ENCODE measurements around the gene NTN1. TPM values are rescaled to one million over a fixed set of nuclear protein-coding genes. Genes with fewer than 3 reads are reported as not detected.

The NTN1 gene
- total RNA-seq, 1 experiment from 2014 or later = 4.2 TPM

GRCh38 chr17:9007052-9007714 lies 14.1 kb upstream of the NTN1 start:
- no peak for TF ChIP-seq ZNF274 (IDR thresholded peaks at IDR 0.05; ENCODE audit: low read depth, low read length)
- TF ChIP-seq RAD21 (IDR thresholded peaks at IDR 0.05; ENCODE audit: low read depth) = no peak
- no peak for TF ChIP-seq POLR2A (IDR thresholded peaks at IDR 0.05; ENCODE audit: borderline replicate concordance, extremely low read depth, insufficient read depth, insufficient read length)
- no peak for TF ChIP-seq SP1 (IDR thresholded peaks at IDR 0.05; ENCODE audit: low read depth)
- TF ChIP-seq SIN3A (IDR thresholded peaks at IDR 0.05; ENCODE audit: low read depth) = no peak
- no peak for TF ChIP-seq EGR1 (IDR thresholded peaks at IDR 0.05; ENCODE audit: low read depth)
- no peak for TF ChIP-seq POLR2AphosphoS5 (IDR thresholded peaks at IDR 0.05; ENCODE audit: low read depth, low read length)
- TF ChIP-seq EZH2phosphoT487 (IDR thresholded peaks at IDR 0.05; ENCODE audit: borderline replicate concordance) = no peak
- no peak overlapping the region for H3K9ac ChIP-seq (ENCODE audit: low read length)
- intact Hi-C loops (cut with micrococcal nuclease) = no loop called here

DNA sequence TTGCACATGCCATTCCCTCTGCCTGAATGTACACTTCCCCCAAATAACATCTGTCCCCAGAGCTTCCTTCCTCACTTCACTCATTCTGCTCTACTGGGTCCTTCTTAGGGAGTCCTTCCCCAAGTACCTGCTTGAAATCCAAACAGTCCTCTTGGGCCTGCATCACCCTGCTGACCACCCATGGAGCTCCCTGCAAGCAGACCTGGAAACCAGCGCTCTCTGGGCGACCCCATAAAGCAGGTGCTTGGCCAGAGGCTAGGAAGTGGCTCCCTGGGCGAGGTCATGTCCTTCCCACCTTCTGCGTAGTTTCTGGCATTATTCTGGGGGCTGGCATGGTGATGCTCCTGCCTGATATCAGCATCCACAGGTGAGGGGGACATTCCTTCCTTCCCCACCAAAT lies 12.2 kb upstream of the NTN1 start:
- BruUV-seq (replicated peaks) = no TSS peak
- no peak overlapping the region for H2AFZ ChIP-seq (ENCODE audit: low read depth, low read length, poor library complexity, severe bottlenecking)
- no peak for ATAC-seq
- DNase-seq (ENCODE audit: low read depth, low spot score) = no peak
- no peaks in the 10 kb centered on the region for H4K20me1 ChIP-seq (ENCODE audit: insufficient read depth)
- H3K27me3 ChIP-seq (ENCODE audit: insufficient read depth, low read length) = peaks cover 11% of the 10 kb centered on the region; the same call in 1 of the 2 replicates
- H3K9ac ChIP-seq (ENCODE audit: low read length) = no peak overlapping the region
- ChIA-PET CTCF (no interaction called here), RAD21 (ENCODE audit: low non-redundant PET in 1 of 2, low total read pairs in 2 of 2, uncharacterized antibody in 2 of 2, unreplicated experiment in 2 of 2) (no interaction called here), POLR2A (no interaction called here)
- intact Hi-C loops (cut with micrococcal nuclease) = no loop called here
- no peak overlapping the region for H3K4me3 ChIP-seq (replicated peaks in 1 of 2; ENCODE audit: low read depth in 1 of 2, low read length in 2 of 2)
- H3K4me2 ChIP-seq (ENCODE audit: low read length) = no peak overlapping the region
- no peaks in the 10 kb centered on the region for H3K9me3 ChIP-seq (ENCODE audit: control insufficient read depth in 1 of 2, insufficient read depth in 1 of 2, low read depth in 1 of 2, low read length in 2 of 2)
- H3K4me1 ChIP-seq (ENCODE audit: control insufficient read depth in 1 of 2, insufficient read depth in 2 of 2, low read length in 2 of 2) = no peaks in the 10 kb centered on the region
- no peaks in the 10 kb centered on the region for H3K79me2 ChIP-seq (ENCODE audit: insufficient read depth, low read length)
- no peaks in the 10 kb centered on the region for H3K9me2 ChIP-seq (ENCODE audit: insufficient read depth)
- no peaks in the 10 kb centered on the region for H3K36me3 ChIP-seq (ENCODE audit: control insufficient read depth in 1 of 2, insufficient read depth in 2 of 2, low read length in 2 of 2)
- H3K27ac ChIP-seq (ENCODE audit: low read depth, low read length) = no peak overlapping the region
- TF ChIP-seq EZH2 (IDR thresholded peaks at IDR 0.05) (no peak), POLR2AphosphoS5 (IDR thresholded peaks at IDR 0.05; ENCODE audit: low read depth, low read length) (no peak), EZH2phosphoT487 (IDR thresholded peaks at IDR 0.05; ENCODE audit: borderline replicate concordance) (no peak), RAD21 (IDR thresholded peaks at IDR 0.05; ENCODE audit: low read depth) (no peak), ZBTB33 (IDR thresholded peaks at IDR 0.05; ENCODE audit: extremely low read depth, insufficient replicate concordance, low read length) (no peak), TCF7L2 (IDR thresholded peaks at IDR 0.05; ENCODE audit: borderline replicate concordance, extremely low read depth, insufficient read depth, insufficient read length) (no peak), EGR1 (IDR thresholded peaks at IDR 0.05; ENCODE audit: low read depth) (no peak), POLR2A (IDR thresholded peaks at IDR 0.05; ENCODE audit: borderline replicate concordance, extremely low read depth, insufficient read depth, insufficient read length) (no peak), SRF (IDR thresholded peaks at IDR 0.05; ENCODE audit: low read depth) (no peak), CBX3 (IDR thresholded peaks at IDR 0.05; ENCODE audit: low read depth) (no peak), CEBPB (IDR thresholded peaks at IDR 0.05; ENCODE audit: low read depth) (no peak), YY1 (IDR thresholded peaks at IDR 0.05; ENCODE audit: extremely low read depth, insufficient replicate concordance, low read depth, low read length) (no peak), SIN3A (IDR thresholded peaks at IDR 0.05; ENCODE audit: low read depth) (no peak)
- TF ChIP-seq, protein P1, sequence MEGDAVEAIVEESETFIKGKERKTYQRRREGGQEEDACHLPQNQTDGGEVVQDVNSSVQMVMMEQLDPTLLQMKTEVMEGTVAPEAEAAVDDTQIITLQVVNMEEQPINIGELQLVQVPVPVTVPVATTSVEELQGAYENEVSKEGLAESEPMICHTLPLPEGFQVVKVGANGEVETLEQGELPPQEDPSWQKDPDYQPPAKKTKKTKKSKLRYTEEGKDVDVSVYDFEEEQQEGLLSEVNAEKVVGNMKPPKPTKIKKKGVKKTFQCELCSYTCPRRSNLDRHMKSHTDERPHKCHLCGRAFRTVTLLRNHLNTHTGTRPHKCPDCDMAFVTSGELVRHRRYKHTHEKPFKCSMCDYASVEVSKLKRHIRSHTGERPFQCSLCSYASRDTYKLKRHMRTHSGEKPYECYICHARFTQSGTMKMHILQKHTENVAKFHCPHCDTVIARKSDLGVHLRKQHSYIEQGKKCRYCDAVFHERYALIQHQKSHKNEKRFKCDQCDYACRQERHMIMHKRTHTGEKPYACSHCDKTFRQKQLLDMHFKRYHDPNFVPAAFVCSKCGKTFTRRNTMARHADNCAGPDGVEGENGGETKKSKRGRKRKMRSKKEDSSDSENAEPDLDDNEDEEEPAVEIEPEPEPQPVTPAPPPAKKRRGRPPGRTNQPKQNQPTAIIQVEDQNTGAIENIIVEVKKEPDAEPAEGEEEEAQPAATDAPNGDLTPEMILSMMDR (IDR thresholded peaks at IDR 0.05 in 2 of 3, conservative IDR thresholded peaks at IDR 0.05 in 1 of 3; ENCODE audit: borderline replicate concordance in 1 of 3, insufficient read depth in 1 of 3, low read depth in 2 of 3, low read length in 2 of 3) = no peak

More at GRCh38 chr17:9007052-9007714, 14.1 kb upstream of the NTN1 start:
- no peaks in the 10 kb centered on the region for H3K79me2 ChIP-seq (ENCODE audit: insufficient read depth, low read length)
- no peaks in the 10 kb centered on the region for H3K36me3 ChIP-seq (ENCODE audit: control insufficient read depth in 1 of 2, insufficient read depth in 2 of 2, low read length in 2 of 2)
- DNase-seq (ENCODE audit: low read depth, low spot score) (no peak), ATAC-seq (no peak)
- ChIA-PET CTCF (no interaction called here), RAD21 (ENCODE audit: low non-redundant PET in 1 of 2, low total read pairs in 2 of 2, uncharacterized antibody in 2 of 2, unreplicated experiment in 2 of 2) (no interaction called here), POLR2A (no interaction called here)
- H3K27ac ChIP-seq (ENCODE audit: low read depth, low read length) = no peak overlapping the region
- H2AFZ ChIP-seq (ENCODE audit: low read depth, low read length, poor library complexity, severe bottlenecking) = no peak overlapping the region
- H4K20me1 ChIP-seq (ENCODE audit: insufficient read depth) = no peaks in the 10 kb centered on the region
- H3K9me2 ChIP-seq (ENCODE audit: insufficient read depth) = no peaks in the 10 kb centered on the region
- no peaks in the 10 kb centered on the region for H3K4me1 ChIP-seq (ENCODE audit: control insufficient read depth in 1 of 2, insufficient read depth in 2 of 2, low read length in 2 of 2)
- no peaks in the 10 kb centered on the region for H3K9me3 ChIP-seq (ENCODE audit: control insufficient read depth in 1 of 2, insufficient read depth in 1 of 2, low read depth in 1 of 2, low read length in 2 of 2)
- H3K27me3 ChIP-seq (ENCODE audit: insufficient read depth, low read length) = peaks cover 11% of the 10 kb centered on the region; the same call in 1 of the 2 replicates
- no peak overlapping the region for H3K4me3 ChIP-seq (replicated peaks in 1 of 2; ENCODE audit: low read depth in 1 of 2, low read length in 2 of 2)
- BruUV-seq (replicated peaks) = no TSS peak
- no peak overlapping the region for H3K4me2 ChIP-seq (ENCODE audit: low read length)

All from HCT116 (cell line).